NCI-H748 (cell line): ENCODE data around the gene GLIPR1.
A peak's percentile ranks its signal among the peaks of the same experiment; 100 is the strongest.
"Not testable (repeated sequence)": the region's sequence is repeated elsewhere in the genome, so short reads cannot be mapped to it uniquely, and the experiment has no call there.

Experiments
- DNase-seq: peaks from one replicate; lab custom pipeline; 2025; ENCODE audit not compliant: unreplicated experiment; lab: John Stamatoyannopoulos, UW

The GLIPR1 gene

DNA sequence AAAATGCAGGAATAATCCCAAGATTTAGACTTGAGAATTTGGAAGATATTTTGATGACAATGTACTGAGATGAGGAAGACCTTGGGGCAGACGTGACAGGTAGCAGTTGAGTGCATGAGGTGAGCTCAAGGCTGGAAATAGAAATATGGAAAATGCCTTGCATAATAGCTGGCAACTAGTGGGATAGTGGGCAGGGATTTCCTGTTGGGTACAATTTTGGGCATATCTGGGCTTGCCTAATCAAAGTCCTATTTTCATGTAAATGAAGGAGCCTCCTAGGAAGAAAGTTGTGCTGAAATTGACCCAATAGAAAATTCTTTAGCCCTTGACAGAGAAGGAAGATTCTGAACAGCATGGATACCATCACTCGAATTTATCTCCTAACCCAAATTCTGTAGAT lies 6.4 kb upstream of the GLIPR1 start:
- no peak for DNase-seq

- no peak for DNase-seq
These were observed 4.5 kb upstream of the GLIPR1 start for GRCh38 chr12:75476071-75476470.

- DNase-seq, result no peak
These were observed 3.4 kb upstream of the GLIPR1 start for GRCh38 chr12:75477137-75477536.

DNA sequence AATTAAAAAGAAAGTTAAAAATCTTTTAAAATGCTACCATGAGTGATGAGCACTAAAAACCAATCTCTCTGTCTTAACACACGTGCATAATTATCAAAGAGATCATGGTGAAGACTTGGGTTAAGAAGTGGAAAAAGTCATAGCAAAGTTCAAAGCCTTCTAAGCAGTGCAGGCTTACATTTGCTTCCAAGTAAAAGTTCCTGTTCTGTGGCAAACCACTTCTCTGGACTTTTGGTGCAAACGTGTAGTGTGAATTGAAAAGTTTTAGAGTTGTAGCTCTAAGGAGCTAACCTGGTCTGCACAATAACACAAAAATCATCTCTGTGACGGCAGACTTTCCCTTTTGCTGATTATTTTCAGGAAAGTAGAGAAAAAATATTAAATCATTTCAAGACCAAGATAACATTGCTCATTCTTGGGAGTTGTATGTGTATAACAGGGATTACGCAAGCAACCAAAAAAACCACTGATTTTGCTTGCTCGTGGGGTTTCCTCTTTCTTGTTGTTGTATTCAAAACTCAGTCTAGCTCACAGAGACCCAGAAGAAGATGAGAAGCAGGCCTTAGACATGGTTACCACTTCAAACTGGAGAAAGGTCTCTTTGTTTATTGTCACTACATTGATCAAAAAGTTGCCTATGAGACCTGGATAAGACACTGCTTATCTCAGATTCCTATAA lies 2.3 kb upstream of the GLIPR1 start:
- no peak for DNase-seq

DNA sequence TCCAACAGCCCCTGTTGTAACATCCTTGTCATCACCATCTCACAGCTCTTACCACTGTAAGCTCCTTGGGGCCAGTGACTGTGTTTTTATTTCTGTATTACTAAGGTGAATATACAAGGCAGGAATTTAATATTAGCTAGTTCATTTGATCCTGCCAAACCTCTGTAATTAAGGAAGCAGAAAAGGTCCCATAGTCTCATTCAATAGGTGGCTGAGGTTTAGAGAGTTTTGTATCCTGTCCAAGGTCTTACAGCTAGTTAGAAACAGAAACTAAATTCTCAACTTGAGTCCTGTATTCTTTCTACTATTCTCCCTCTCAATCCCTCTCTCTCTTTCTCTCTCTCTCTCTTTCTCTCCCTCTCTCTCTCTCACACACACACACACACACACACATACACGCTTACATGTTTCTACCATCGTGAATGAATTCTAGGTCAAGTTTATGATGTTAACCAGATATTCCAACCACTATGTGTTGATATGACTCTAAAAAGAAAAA lies 543 bp upstream of the GLIPR1 start:
- DNase-seq, result no peak

GRCh38 chr12:75481013-75481705 lies 604 bp downstream of the GLIPR1 start:
- DNase-seq, result no peak

DNA sequence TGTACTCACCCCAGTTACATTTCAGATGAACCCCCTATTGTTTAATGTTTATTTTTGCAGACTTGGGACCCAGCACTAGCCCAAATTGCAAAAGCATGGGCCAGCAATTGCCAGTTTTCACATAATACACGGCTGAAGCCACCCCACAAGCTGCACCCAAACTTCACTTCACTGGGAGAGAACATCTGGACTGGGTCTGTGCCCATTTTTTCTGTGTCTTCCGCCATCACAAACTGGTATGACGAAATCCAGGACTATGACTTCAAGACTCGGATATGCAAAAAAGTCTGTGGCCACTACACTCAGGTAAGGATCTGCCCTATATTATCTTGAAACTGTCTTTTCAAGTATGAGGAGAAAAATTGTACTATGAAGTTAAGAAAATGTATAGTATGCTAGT lies 1.2 kb downstream of the GLIPR1 start:
- DNase-seq, result no peak

DNA sequence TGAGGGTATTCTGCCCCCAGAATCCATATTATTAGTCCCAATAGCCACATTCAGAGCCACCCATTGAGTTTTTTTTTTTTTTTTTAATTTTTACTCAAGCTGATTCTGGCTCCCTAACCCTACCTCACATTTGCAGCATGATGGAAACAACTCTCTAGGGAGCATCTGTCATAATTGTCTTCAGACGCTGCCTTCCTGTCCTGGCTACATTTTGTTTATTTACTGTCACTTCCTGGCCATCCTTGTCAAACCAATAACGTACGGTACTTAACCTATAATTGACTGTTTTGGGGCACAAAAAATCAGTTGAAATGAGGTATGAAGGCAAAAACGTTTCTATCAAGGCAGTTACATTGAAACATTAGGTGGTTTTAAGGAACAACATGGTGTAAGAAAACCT lies 2.1 kb downstream of the GLIPR1 start:
- DNase-seq, result peak; percentile 27

- DNase-seq, result no peak
These were observed 2.9 kb downstream of the GLIPR1 start for GRCh38 chr12:75483431-75483830.

- DNase-seq, result not testable (repeated sequence)
These were observed 3.9 kb downstream of the GLIPR1 start for GRCh38 chr12:75484450-75484849.

DNA sequence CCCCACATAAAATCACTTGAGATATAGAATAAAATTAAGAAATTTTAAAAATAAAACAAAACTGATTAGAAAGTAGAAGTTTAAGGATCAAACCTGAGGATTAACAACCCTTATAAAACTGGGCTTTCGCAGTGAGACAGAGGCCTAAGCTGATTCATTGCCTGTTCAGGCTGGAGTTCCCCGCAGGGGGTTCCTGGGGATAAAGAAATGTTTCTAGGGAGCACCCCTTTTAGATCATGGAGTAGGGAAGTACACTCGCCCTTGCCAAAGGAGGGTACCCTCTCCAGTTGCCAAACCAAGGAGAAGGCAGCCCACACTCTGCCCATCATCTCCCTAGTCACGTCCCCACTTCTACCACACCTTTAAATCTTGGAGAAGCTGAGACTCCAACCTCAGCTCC lies 6.8 kb downstream of the GLIPR1 start:
- no peak for DNase-seq

DNA sequence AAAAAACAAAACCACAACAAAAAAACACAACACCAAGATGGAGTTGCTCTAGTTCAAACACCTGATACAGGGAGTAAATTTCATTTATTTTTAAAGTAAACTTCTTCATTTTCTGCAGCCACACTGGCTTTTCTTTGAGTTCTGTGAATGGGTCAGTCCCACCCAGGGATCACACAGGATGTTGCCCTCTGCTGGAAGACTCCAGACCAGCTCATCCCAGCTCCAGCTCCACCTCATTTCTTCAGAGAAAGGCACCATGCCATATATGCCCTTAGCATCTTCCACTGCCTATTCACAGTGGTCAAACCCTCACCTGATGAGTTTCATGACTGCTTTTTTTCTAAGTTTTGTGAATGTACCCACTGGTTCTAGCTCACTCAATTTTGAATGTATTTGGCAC lies 8.0 kb downstream of the GLIPR1 start:
- DNase-seq, result no peak

- no peak for DNase-seq
These were observed 8.6 kb downstream of the GLIPR1 start for GRCh38 chr12:75489187-75489586.

DNA sequence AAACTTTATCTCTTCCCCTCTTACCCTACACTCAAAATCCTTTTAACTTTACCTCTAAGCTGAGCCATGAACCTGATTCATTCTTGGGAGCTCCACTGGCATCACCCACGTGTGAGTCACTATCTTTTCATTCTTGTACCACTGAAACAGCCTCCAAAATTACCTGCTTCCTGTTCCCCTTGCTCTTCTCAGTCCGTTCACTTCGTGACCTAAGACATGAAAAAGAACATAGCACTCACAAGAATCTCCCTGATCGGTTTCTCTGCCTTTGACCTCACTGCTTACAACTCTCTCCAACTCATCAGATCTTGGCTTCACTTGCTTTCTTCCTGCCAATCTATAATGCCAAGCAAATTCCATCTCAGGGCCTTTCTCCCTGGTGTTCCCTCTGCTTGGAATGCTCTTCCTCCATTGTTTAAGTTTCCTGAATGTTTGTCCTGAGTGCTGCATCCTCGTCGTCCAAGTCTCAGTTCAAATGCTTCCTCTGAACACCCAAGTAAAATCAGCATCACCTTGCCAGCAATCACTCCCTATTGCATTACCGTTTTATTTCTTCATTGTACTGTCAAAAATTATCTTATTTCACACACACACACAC lies 9.2 kb downstream of the GLIPR1 start:
- no peak for DNase-seq

DNA sequence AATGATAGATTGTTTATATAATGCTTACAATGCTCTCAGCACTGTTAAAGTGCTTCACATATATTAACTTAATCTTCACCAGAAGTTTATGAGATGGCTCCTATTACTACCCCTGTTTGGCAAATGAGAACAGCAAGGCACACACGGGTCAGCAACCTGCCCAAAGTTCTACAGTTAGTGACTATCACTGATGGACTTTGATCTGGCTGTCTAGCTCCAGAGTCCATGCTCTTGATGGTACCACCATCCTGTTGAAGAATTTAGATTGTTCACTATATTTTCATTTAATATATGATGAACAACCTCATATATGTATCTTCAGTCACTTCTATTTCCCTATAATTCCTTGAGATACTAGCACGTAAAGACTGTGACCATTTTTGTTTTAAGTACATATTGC lies 10.6 kb downstream of the GLIPR1 start:
- no peak for DNase-seq

- no peak for DNase-seq
These were observed 22.9 kb downstream of the GLIPR1 start for GRCh38 chr12:75503459-75503858.

- no peak for DNase-seq
These were observed 23.3 kb downstream of the GLIPR1 start for GRCh38 chr12:75503866-75504265.

DNA sequence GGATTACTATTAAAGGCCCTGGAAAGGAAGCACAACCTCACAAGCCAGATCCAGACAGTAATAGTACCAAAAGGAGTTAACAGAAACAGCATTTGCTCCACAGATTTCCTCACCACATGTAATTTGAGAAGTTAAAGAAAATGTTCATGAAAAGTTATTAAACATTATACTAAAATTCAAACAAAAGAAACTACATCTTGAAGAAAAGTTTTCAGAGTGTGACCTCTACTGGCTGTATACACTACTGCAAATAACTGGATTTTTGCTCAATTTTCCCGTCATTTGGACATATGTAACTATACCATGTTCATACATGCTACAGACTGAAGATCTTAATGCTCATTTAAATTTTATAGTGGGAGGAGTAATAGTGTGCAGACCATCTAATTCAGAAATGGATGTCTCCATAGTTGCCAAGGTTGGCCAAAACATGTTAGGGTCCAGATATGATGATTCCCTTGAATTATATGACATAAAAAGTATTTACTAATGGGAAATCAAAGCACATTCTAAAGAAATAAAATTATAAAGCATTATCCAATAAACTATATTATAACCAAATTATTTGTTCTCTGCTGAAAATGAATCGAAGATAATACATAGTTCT lies 25.3 kb downstream of the GLIPR1 start:
- no peak for DNase-seq

DNA sequence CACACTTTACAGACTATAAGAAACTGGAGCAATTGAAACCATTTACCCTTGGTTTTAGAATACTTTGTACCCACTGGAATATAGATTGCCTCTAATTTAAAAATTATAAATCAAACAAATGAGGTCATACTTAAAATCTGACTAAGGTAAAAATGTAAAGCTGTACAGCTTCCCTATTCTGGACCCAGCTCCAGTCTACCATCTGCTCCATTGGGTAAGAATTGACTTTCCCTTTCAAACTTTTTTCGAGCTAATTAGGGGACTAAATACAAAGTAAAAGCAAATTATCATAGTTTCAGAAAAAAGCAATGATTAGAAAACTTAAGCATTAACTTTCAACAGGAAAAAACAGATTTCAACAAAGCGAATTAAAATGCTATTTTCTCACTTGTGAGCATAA lies 26.5 kb downstream of the GLIPR1 start:
- no peak for DNase-seq

- DNase-seq, result no peak
These were observed 27.6 kb downstream of the GLIPR1 start for GRCh38 chr12:75508159-75508558.

- no peak for DNase-seq
These were observed 29.1 kb downstream of the GLIPR1 start for GRCh38 chr12:75509621-75510020.
